NCI-H526 treated with DMSO at 0.1 percent for 48 hours (cell line): ENCODE measurements around the gene PLPPR3.

Source experiments
- DNase-seq: peaks from one replicate; lab custom pipeline; 2025; lab: John Stamatoyannopoulos, UW

Gene PLPPR3

GRCh38 chr19:772730-773436 lies 48.9 kb downstream of the PLPPR3 start:
- DNase-seq, result no peak

GRCh38 chr19:772063-772462 lies 49.7 kb downstream of the PLPPR3 start:
- DNase-seq, result no peak

GRCh38 chr19:771332-771785 lies 50.4 kb downstream of the PLPPR3 start:
- no peak for DNase-seq

- no peak for DNase-seq
Observed at GRCh38 chr19:769616-770015, 52.1 kb downstream of the PLPPR3 start.

GRCh38 chr19:768424-768823 lies 53.3 kb downstream of the PLPPR3 start:
- no peak for DNase-seq

GRCh38 chr19:765179-765738 lies 56.5 kb downstream of the PLPPR3 start:
- DNase-seq, result no peak

- no peak for DNase-seq
Observed at GRCh38 chr19:764301-764700, 57.5 kb downstream of the PLPPR3 start.

- no peak for DNase-seq
Observed at GRCh38 chr19:763869-764268, 57.9 kb downstream of the PLPPR3 start.

- DNase-seq, result no peak
Observed at GRCh38 chr19:763181-763580, 58.6 kb downstream of the PLPPR3 start.
